Duodenal mucosa (tissue), 2 donors: ENCODE measurements around the gene LRRC42.
"Not testable (repeated sequence)": the region's sequence is repeated elsewhere in the genome, so short reads cannot be mapped to it uniquely, and the experiment has no call there.

ENCODE experiments used
- H3K27ac ChIP-seq: one replicate; pipeline ENCODE4 v1.7.0; 2013; ENCODE audit warnings: low read depth, low read length
- H3K27me3 ChIP-seq, 2 donors: one replicate each; pipeline ENCODE4 v1.7.0; 2013; ENCODE audit warnings: low read length in 2 of 2, control low read depth in 1 of 2; ENCODE audit not compliant: insufficient read depth in 2 of 2, control insufficient read depth in 1 of 2
- H3K36me3 ChIP-seq, 2 donors: one replicate each; pipeline ENCODE4 v1.7.0; 2013; ENCODE audit warnings: low read length in 2 of 2, control low read depth in 1 of 2; ENCODE audit not compliant: insufficient read depth in 2 of 2, control insufficient read depth in 1 of 2
- H3K4me1 ChIP-seq, 2 donors: one replicate each; pipeline ENCODE4 v1.7.0; 2013; ENCODE audit warnings: low read length in 2 of 2, control low read depth in 1 of 2; ENCODE audit not compliant: insufficient read depth in 2 of 2, control insufficient read depth in 1 of 2
- H3K4me3 ChIP-seq, 2 donors: one replicate each; pipeline ENCODE4 v1.7.0; 2013; ENCODE audit warnings: low read length in 2 of 2, low read depth in 1 of 2
- H3K9ac ChIP-seq, 2 donors: one replicate each; pipeline ENCODE4 v1.7.0; 2013; ENCODE audit warnings: low read length in 2 of 2, low read depth in 1 of 2
- H3K9me3 ChIP-seq, 2 donors: one replicate each; pipeline ENCODE4 v1.7.0; 2013; ENCODE audit warnings: low read length in 2 of 2, control low read depth in 1 of 2; ENCODE audit not compliant: control insufficient read depth in 1 of 2

The LRRC42 gene

DNA sequence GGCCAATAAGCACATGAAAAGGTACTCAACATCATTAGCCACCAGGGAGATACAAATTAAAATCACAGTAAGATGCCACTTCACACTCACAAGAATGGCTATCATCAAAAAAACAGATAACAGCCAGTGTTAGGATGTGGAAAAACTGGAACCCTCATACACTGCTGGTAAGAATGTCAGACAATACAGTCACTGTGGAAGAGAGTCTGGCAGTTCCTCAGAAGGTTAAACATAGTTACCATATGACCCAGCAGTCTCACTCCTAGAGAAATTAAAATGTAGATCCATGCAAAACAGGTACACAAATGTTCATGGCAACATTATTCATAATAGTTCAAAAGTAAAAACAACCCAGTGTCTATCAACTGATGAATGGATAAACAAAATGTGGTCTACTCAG, 38.6 kb downstream of the LRRC42 start:
- no peaks in the 10 kb centered on the region for H3K9me3 ChIP-seq
- H3K27ac ChIP-seq = no peak overlapping the region
- H3K4me3 ChIP-seq = no peak overlapping the region
- H3K9ac ChIP-seq = no peak overlapping the region
- H3K4me1 ChIP-seq = peaks cover 0 to 8% of the 10 kb centered on the region in 2 donors
- no peaks in the 10 kb centered on the region for H3K27me3 ChIP-seq
- H3K36me3 ChIP-seq = no peaks in the 10 kb centered on the region

DNA sequence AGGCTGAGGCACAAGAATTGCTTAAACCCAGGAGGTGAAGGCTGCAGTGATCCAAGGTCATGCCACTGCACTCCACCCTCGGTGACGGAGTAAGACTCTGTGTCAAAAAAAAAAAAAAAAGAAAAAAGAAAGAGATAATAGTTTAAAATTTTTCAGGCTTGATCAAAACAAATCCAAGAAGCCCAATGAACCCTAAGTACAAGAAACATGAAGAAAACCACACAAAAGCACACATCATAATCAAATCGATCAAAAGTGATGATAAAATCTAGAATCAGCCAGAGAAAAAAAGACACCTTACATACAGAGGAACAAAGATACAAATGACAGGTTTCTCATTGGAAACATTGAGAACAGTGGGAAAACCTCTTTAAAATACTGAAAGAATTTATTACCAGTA, 40.3 kb downstream of the LRRC42 start:
- Histone ChIP-seq H3K9ac (no peak overlapping the region), H3K27me3 (no peaks in the 10 kb centered on the region), H3K4me1 (peaks cover 0 to 8% of the 10 kb centered on the region in 2 donors), H3K9me3 (no peaks in the 10 kb centered on the region), H3K4me3 (no peak overlapping the region), H3K36me3 (no peaks in the 10 kb centered on the region), H3K27ac (no peak overlapping the region)

DNA sequence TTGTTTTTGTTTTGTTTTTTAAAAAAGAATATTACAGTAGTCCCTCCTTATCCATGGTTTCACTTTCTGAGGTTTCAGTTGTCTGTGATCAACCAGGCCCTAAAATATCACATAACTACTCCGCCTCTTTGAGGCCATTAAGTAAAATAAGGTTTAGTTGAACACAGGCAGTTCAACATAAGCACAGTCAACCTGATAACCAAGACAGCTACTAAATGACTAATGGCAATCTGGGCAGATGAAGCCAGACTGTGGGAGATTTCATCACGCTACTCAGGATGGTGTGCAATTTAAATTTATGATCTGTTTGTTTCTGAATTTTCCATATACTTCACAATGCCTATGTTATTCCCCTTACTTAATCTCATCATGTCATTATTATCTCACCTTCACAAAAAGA, 41.7 kb downstream of the LRRC42 start:
- Histone ChIP-seq H3K9ac (no peak overlapping the region), H3K27ac (no peak overlapping the region), H3K4me3 (no peak overlapping the region)

DNA sequence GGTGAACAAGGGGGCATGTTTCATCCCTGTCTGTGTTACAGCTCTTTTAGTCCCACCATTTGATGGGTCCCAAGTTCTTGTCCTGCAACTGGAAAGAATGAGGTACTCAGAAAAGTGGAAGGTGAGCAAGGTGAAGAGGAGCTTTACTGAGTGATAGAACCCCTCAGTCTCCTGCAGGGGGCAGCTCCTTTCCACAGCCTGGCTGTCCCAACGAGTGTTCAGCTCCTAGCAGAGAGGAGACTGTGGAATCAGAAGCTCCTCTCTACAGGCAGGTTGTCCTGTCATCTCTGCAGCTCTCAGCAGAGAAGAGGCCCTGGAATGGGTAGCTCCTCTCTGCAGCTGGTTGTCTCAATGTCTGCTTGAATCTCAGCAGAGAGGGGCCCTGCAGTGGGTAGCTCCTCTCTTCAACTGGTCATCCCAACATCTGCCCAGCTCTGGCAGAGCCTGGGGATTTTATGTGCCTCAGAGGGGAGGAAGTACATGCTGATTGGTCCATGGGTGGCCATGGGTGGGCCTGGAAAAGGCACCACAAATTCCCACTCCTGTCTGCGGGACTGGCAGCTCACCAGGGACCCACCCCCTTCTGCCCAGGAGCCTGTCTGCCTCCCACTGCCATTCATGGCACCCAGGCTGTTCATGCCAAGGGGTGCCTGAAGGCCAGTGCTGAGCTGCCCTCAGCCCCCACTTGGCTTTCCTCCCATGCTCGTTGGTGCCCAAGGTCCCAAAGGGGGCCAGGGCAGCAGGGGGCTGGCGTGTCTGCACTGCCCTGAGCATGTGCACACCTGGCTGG, 46.1 kb downstream of the LRRC42 start:
- Histone ChIP-seq H3K27me3 (no peaks in the 10 kb centered on the region), H3K9me3 (no peaks in the 10 kb centered on the region), H3K4me1 (no peaks in the 10 kb centered on the region), H3K36me3 (no peaks in the 10 kb centered on the region), H3K4me3 (no peak overlapping the region), H3K27ac (no peak overlapping the region), H3K9ac (no peak overlapping the region)

More for the DNA sequence above, 41.7 kb downstream of the LRRC42 start:
- H3K36me3 ChIP-seq = no peaks in the 10 kb centered on the region
- H3K4me1 ChIP-seq = peaks cover 0 to 2% of the 10 kb centered on the region in 2 donors
- H3K9me3 ChIP-seq = no peaks in the 10 kb centered on the region
- H3K27me3 ChIP-seq = no peaks in the 10 kb centered on the region

DNA sequence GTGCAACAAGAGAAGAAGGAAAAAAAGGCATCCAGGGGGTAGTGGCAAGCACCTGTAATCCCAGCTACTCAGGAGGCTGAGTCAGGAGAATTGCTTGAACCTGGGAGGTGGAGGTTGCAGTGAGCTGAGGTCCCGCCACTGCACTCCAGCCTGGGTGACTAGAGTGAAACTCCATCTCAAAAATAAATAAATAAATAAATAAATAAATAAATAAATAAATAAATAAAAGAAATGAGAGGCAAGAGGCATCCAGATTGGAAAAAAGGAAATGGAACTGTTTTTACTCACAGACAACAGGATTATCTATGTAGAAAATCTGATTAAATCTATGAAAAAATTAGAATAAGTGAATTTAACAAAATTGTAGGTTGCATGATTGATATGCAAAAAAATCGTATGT, 48.4 kb downstream of the LRRC42 start:
- H3K4me1 ChIP-seq, H3K4me3 ChIP-seq, H3K9ac ChIP-seq, H3K36me3 ChIP-seq, H3K27ac ChIP-seq, H3K27me3 ChIP-seq, H3K9me3 ChIP-seq: not testable (repeated sequence)

DNA sequence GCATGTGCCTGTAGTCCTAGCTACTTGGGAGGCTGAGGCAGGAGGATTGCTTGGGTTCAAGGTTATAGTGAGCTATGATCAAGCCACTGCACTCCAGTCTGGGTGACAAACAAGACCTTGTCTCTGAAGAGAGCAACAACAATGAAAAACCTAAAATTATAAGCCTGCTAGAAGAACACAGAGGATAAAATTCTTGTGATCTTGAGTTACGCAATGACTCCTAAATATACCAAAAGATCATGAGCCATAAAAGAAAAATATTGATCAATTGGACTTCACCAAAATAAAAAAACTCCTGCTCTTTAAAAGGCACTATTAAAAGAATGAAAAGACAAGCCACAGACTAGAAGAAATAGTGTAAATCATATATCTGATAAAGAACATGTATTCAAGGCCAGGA, 49.5 kb downstream of the LRRC42 start:
- Histone ChIP-seq H3K36me3 (no peaks in the 10 kb centered on the region), H3K27me3 (no peaks in the 10 kb centered on the region), H3K27ac (no peak overlapping the region), H3K9ac (no peak overlapping the region), H3K4me3 (no peak overlapping the region), H3K4me1 (no peaks in the 10 kb centered on the region), H3K9me3 (no peaks in the 10 kb centered on the region)

DNA sequence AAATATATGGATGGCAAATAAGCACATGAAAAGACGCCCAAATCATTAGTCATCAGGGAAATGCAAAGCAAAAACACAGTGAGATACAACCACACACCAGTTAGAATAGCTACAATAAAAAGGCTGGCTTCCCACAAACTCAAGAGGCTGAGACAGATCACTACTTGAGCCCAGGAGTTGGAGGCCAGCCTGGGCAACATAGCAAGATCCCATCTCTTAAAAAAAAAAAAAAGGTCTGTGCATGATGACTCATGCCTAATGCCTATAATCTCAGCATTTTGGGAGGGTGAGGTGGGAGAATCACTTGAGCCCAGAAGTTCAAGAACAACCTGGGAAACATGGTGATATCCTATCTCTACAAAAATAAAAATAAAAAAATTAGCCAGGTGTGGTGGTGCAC, 52.1 kb downstream of the LRRC42 start:
- no peaks in the 10 kb centered on the region for H3K9me3 ChIP-seq
- no peak overlapping the region for H3K4me3 ChIP-seq
- no peaks in the 10 kb centered on the region for H3K36me3 ChIP-seq
- H3K27ac ChIP-seq = no peak overlapping the region
- H3K9ac ChIP-seq = no peak overlapping the region
- H3K4me1 ChIP-seq = no peaks in the 10 kb centered on the region
- H3K27me3 ChIP-seq = no peaks in the 10 kb centered on the region

DNA sequence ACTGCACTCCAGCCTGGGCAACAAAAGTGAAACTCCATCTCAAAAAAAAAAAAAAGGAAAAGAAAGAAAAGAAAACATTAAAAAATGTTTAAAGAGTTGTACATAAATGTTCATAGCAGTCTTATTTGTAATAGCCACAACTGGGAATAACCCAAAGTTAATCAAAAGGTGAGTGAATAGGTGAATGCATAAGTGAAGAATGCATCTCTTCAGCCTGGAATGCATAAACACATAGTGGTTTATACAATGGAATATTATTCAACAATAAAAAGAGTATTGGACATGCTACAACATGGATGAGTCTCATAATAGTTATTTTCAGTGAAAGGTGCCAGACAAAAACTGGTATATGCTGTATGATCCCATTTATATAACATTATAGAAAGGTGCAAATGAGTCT, 53.8 kb downstream of the LRRC42 start:
- Histone ChIP-seq H3K27ac (no peak overlapping the region), H3K9ac (no peak overlapping the region), H3K9me3 (no peaks in the 10 kb centered on the region), H3K4me3 (no peak overlapping the region), H3K4me1 (no peaks in the 10 kb centered on the region), H3K27me3 (no peaks in the 10 kb centered on the region), H3K36me3 (no peaks in the 10 kb centered on the region)

DNA sequence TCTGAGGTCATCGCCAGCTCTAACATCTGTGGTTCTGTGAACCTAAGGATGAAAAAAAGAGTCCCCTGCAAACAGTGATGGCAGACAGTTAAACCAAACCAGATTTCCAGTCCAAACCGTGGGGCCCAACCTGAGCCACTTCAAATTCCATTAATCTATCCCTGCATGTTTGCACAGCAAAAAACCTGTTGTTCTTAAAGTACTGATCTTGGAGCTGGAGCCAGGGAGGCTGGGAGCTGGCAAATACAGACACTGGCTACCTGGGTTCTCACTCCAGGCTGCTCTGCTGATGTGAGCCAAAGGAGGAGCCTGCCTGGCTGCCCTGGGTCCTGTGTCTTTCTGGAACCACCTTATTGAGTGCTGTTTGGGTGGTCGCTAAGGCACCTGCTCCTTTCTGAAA, 55.4 kb downstream of the LRRC42 start:
- Histone ChIP-seq H3K27me3 (peaks cover 0 to 4% of the 10 kb centered on the region in 2 donors), H3K27ac (no peak overlapping the region), H3K4me1 (no peaks in the 10 kb centered on the region), H3K9me3 (no peaks in the 10 kb centered on the region), H3K9ac (no peak overlapping the region), H3K4me3 (no peak overlapping the region), H3K36me3 (no peaks in the 10 kb centered on the region)

DNA sequence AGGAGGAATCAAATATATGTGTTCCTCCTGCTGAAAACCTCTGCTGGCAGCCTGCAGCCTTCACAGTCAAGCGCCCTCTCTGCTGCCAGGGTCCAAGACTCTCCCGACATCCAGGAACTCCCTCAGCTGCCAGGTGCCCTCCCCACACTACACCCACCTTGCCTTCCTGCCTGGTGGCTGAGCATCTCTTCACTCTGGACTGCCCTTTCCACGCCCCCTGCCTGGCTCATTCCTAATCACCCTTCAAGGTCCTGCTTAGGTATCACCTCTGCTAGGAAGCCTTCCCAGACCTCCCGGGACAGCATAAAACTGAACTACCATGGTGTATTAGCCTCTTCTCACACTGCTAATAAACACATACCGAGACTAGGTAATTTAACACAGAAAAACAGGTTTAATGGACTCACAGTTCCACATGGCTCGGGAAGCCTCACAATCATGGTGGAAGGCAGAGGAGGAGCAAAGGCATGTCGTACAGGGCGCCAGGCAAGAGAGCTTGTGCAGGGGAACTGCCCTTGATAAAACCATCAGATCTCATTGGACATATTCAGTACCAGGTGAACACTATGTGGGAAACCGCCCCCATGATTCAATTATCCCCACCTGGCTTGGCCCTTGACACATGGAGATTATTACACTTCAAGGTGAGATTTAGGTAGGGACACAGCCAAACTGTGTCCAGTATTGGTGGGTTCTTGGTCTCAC, 56.5 kb downstream of the LRRC42 start:
- no peak overlapping the region for H3K4me3 ChIP-seq
- H3K27ac ChIP-seq = no peak overlapping the region
- peaks cover 0 to 4% of the 10 kb centered on the region in 2 donors for H3K27me3 ChIP-seq
- H3K4me1 ChIP-seq = no peaks in the 10 kb centered on the region
- H3K9me3 ChIP-seq = no peaks in the 10 kb centered on the region
- no peak overlapping the region for H3K9ac ChIP-seq
- H3K36me3 ChIP-seq = no peaks in the 10 kb centered on the region
